Gastroesophageal sphincter (tissue), 3 donors: ENCODE results near the gene ARID1A.

Experiments used
- CTCF ChIP-seq, 4 experiments: fragments of 200-600 bp in 2 of 4; fragments of 450-650 bp in 2 of 4; sonication (generic) in 1 of 4; IDR thresholded peaks; one replicate each; pipeline ENCODE4 v1.5.1; 2017 to 2019; ENCODE audit warnings: antibody characterized with exemption in 4 of 4, mild to moderate bottlenecking in 2 of 4, moderate library complexity in 2 of 4
- POLR2A ChIP-seq, 2 donors: fragments of 450-650 bp; IDR thresholded peaks; one replicate each; pipeline ENCODE4 v1.6.1; 2017; ENCODE audit warnings: antibody characterized with exemption in 2 of 2, mild to moderate bottlenecking in 2 of 2, moderate library complexity in 1 of 2

GRCh38 chr1:26701995-26702679, 6.3 kb downstream of the ARID1A start:
- TF ChIP-seq CTCF (IDR thresholded peaks at IDR 0.05) (no peak), POLR2A (IDR thresholded peaks at IDR 0.05) (no peak)
